HepG2 (cell line): Measurements from ENCODE around the gene NAE1.

Experiments used
- CTCF ChIP-seq: sonication (generic); formaldehyde crosslinking; IDR thresholded peaks from 2 replicates; pipeline ENCODE4 v1.5.0; 2020; ENCODE audit warnings: mild to moderate bottlenecking, missing genetic modification reagents, moderate library complexity
- KAT7 ChIP-seq: IDR thresholded peaks from 2 replicates; pipeline ENCODE4 v1.6.1; 2018; ENCODE audit warnings: borderline replicate concordance, missing compliant biosample characterization
- NCOA1 ChIP-seq: sonication (generic); formaldehyde crosslinking; IDR thresholded peaks from 2 replicates; pipeline ENCODE4 v1.9.0; 2021; ENCODE audit warnings: missing genetic modification reagents
- ONECUT2 ChIP-seq: sonication (generic); formaldehyde crosslinking; IDR thresholded peaks from 2 replicates; pipeline ENCODE4 v1.4.0; 2020; ENCODE audit warnings: missing genetic modification reagents
- PHB2 ChIP-seq: fragments of 450-650 bp; IDR thresholded peaks from 2 replicates; pipeline ENCODE4 v1.6.1; 2018; ENCODE audit not compliant: partially characterized antibody
- RAD51 ChIP-seq: fragments of 450-650 bp; IDR thresholded peaks from 2 replicates; pipeline ENCODE4 v1.6.1; 2016; ENCODE audit warnings: borderline replicate concordance
- TEF ChIP-seq: sonication (generic); formaldehyde crosslinking; IDR thresholded peaks from 2 replicates; pipeline ENCODE4 v1.5.0; 2020; ENCODE audit warnings: missing genetic modification reagents
- TP53 ChIP-seq: sonication (generic); formaldehyde crosslinking; conservative IDR thresholded peaks from 2 replicates; pipeline ENCODE4 v1.4.0; 2020; ENCODE audit warnings: missing genetic modification reagents
- ZBTB8A ChIP-seq: sonication (generic); formaldehyde crosslinking; IDR thresholded peaks from 2 replicates; pipeline ENCODE4 v1.4.0; 2020; ENCODE audit warnings: mild to moderate bottlenecking, low read depth, missing genetic modification reagents, borderline replicate concordance
- ZNF430 ChIP-seq: sonication (generic); formaldehyde crosslinking; IDR thresholded peaks from 2 replicates; pipeline ENCODE4 v1.9.0; 2021; ENCODE audit warnings: mild to moderate bottlenecking, missing genetic modification reagents
- ZNF501 ChIP-seq: sonication (generic); formaldehyde crosslinking; IDR thresholded peaks from 2 replicates; pipeline ENCODE4 v1.5.1; 2020; ENCODE audit warnings: mild to moderate bottlenecking, moderate library complexity, missing genetic modification reagents
- ZSCAN5A ChIP-seq: sonication (generic); formaldehyde crosslinking; IDR thresholded peaks from 2 replicates; pipeline ENCODE4 v1.8.0; 2022; ENCODE audit warnings: mild to moderate bottlenecking, missing genetic modification reagents, borderline replicate concordance

- TF ChIP-seq KAT7 (CRISPR knock-in tag) (no peak), TEF (CRISPR knock-in tag) (no peak), ZBTB8A (CRISPR knock-in tag) (no peak), CTCF (CRISPR knock-in tag) (no peak), RAD51 (no peak), ZSCAN5A (CRISPR knock-in tag) (no peak), ZNF501 (CRISPR knock-in tag) (no peak), ZNF430 (CRISPR knock-in tag) (no peak), ONECUT2 (CRISPR knock-in tag) (no peak), TP53 (CRISPR knock-in tag) (no peak), PHB2 (no peak), NCOA1 (CRISPR knock-in tag) (no peak)
These were observed 32.6 kb downstream of the NAE1 start for GRCh38 chr16:66798161-66798560.
